Keratinocyte (primary cell): ENCODE data around the gene PM20D1.

Experiments
- CTCF ChIP-seq, 3 experiments: IDR thresholded peaks in 1 of 3; conservative IDR thresholded peaks in 1 of 3; optimal IDR thresholded peaks in 1 of 3; 2 replicates in 2 of 3; 3 replicates in 1 of 3; pipeline versions ENCODE3 to v1.5.1; 2011; ENCODE audit warnings: low read length in 3 of 3, mild to moderate bottlenecking in 3 of 3, moderate library complexity in 2 of 3, control low read depth in 1 of 3, inconsistent platforms in 1 of 3; ENCODE audit not compliant: insufficient read depth in 2 of 3; ENCODE audit errors: extremely low read depth in 1 of 3
- EZH2 ChIP-seq: IDR thresholded peaks from one replicate; pipeline ENCODE4 v1.6.1; 2012; ENCODE audit warnings: inconsistent platforms, mild to moderate bottlenecking, low read length, moderate library complexity

GRCh38 chr1:205780335-205780734, 69.6 kb downstream of the PM20D1 start:
- TF ChIP-seq CTCF (optimal IDR thresholded peaks at IDR 0.05 in 1 of 3, IDR thresholded peaks at IDR 0.05 in 1 of 3, conservative IDR thresholded peaks at IDR 0.05 in 1 of 3; ENCODE audit: extremely low read depth in 1 of 3, insufficient read depth in 2 of 3, low read length in 3 of 3) (no peak), EZH2 (no peak)
